Esophagus muscularis mucosa (tissue), 4 donors: ENCODE data around the gene FANCI. TPM values are rescaled to one million over a fixed set of nuclear protein-coding genes. Genes with fewer than 3 reads are reported as not detected.

Source experiments
- DNase-seq: peaks from one replicate; pipeline ENCODE4 v3.0.0-alpha.2; 2017; ENCODE audit errors: extremely low spot score
- H3K27ac ChIP-seq, 4 donors: fragments of 200-600 bp; sonication (generic); replicated peaks in 1 of 4; 1 replicate in 3 of 4; 2 replicates in 1 of 4; pipeline ENCODE4 v1.5.1; 2016 to 2019; ENCODE audit warnings: mild to moderate bottlenecking in 1 of 4
- H3K27me3 ChIP-seq, 4 donors: fragments of 200-600 bp; sonication (generic); one replicate each; pipeline versions ENCODE4 v1.5.1 to v1.6.0; 2016 to 2019
- H3K36me3 ChIP-seq, 4 donors: fragments of 200-600 bp; sonication (generic); one replicate each; pipeline ENCODE4 v1.5.1; 2016 to 2019
- H3K4me1 ChIP-seq, 4 donors: fragments of 200-600 bp; sonication (generic); one replicate each; pipeline ENCODE4 v1.5.1; 2016 to 2019
- H3K4me3 ChIP-seq, 4 donors: fragments of 200-600 bp; sonication (generic); 1 replicate in 2 of 4; 2 replicates in 2 of 4; pipeline ENCODE4 v1.5.1; 2016 to 2019; ENCODE audit warnings: mild to moderate bottlenecking in 4 of 4, moderate library complexity in 1 of 4
- H3K9me3 ChIP-seq, 4 donors: fragments of 200-600 bp; sonication (generic); 1 replicate in 3 of 4; 2 replicates in 1 of 4; pipeline ENCODE4 v1.5.1; 2016 to 2019
- CTCF ChIP-seq, 3 experiments: fragments of 200-600 bp in 2 of 3; fragments of 450-650 bp in 1 of 3; sonication (generic) in 2 of 3; IDR thresholded peaks; one replicate each; pipeline ENCODE4 v1.5.1; 2017 to 2019; ENCODE audit warnings: antibody characterized with exemption in 3 of 3, mild to moderate bottlenecking in 2 of 3, moderate library complexity in 1 of 3
- EP300 ChIP-seq: sonication (generic); formaldehyde crosslinking; IDR thresholded peaks from one replicate; pipeline ENCODE4 v1.6.1; 2017; ENCODE audit warnings: antibody characterized with exemption
- POLR2A ChIP-seq: fragments of 450-650 bp; IDR thresholded peaks from one replicate; pipeline ENCODE4 v1.6.1; 2017; ENCODE audit warnings: antibody characterized with exemption, moderate library complexity, mild to moderate bottlenecking, low read depth
- POLR2AphosphoS5 ChIP-seq, 2 donors: sonication (generic); formaldehyde crosslinking; IDR thresholded peaks; one replicate each; pipeline ENCODE4 v1.6.1; 2017; ENCODE audit warnings: antibody characterized with exemption in 2 of 2
- WGBS: methylation state at CpG from one replicate; pipeline ENCODE4 v1.1.5; 2018; 5-methylcytosine and 5-hydroxymethylcytosine counted together
- intact Hi-C: fragments of 100-400 bp; cut with DNase I; formaldehyde crosslinking; loops from one replicate; pipeline ENCODE4 v1.15.1; 2023
- total RNA-seq, 4 donors: library from RNA; depleted of rRNA; stranded (reverse); fragments of >200 nt; gene quantifications; one replicate each; pipeline versions ENCODE4 v1.1.0 to v1.2.1, GENCODE V29; 2016

FANCI gene
- total RNA-seq, 4 donors from 2014 or later = 3.5 to 10.2 (median 4.0) TPM

GRCh38 chr15:89321521-89322410, 78.0 kb downstream of the FANCI start:
- H3K36me3 ChIP-seq = peaks cover 92 to 100% (median 99%) of the 10 kb centered on the region in 4 donors
- no peaks in the 10 kb centered on the region for H3K9me3 ChIP-seq
- intact Hi-C loops = no loop called here
- no peaks in the 10 kb centered on the region for H3K27me3 ChIP-seq
- H3K4me3 ChIP-seq = no peak overlapping the region
- TF ChIP-seq POLR2A = no peak
- TF ChIP-seq POLR2AphosphoS5 (IDR thresholded peaks at IDR 0.05) = no peak
- no peaks in the 10 kb centered on the region for H3K4me1 ChIP-seq
- no peak for DNase-seq
- 90% methylated on average over 12 of the region's 17 CpGs for WGBS
- H3K27ac ChIP-seq = no peak overlapping the region

DNA sequence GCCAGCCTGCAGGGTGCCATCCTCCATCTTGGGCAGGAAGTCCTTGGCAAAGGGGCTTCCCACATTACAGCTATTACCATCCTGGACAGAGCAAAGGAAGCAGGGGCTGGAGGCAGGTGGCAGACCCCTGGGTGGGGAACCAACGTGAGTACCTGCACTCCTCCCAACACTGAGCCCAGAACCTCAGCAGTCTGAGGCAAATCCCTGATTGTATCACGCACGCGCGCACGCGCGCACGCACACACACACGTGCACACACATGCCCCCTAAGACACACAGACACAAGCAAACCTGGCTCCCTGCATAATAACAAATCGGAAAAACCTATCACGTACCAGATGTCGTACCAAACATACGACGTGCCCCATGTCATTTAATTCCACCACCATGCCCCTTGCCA, 79.0 kb downstream of the FANCI start:
- H3K4me3 ChIP-seq = no peak overlapping the region

GRCh38 chr15:89323825-89324224, 80.0 kb downstream of the FANCI start:
- Histone ChIP-seq H3K4me3 (no peak overlapping the region), H3K36me3 (peaks cover 88 to 100% (median 99%) of the 10 kb centered on the region in 4 donors), H3K27me3 (no peaks in the 10 kb centered on the region), H3K4me1 (peaks cover 0 to 10% (median 4%) of the 10 kb centered on the region in 4 donors), H3K27ac (no peak overlapping the region), H3K9me3 (no peaks in the 10 kb centered on the region)
- no peak for DNase-seq
- 91% methylated on average over 6 of the region's 6 CpGs for WGBS
- intact Hi-C loops = no loop called here
- no peak for TF ChIP-seq CTCF (IDR thresholded peaks at IDR 0.05)
- TF ChIP-seq POLR2AphosphoS5 (IDR thresholded peaks at IDR 0.05) = no peak
- no peak for TF ChIP-seq EP300
- TF ChIP-seq POLR2A = no peak

More for the DNA sequence above, 79.0 kb downstream of the FANCI start:
- peaks cover 89 to 100% (median 99%) of the 10 kb centered on the region in 4 donors for H3K36me3 ChIP-seq
- 89% methylated on average over 15 of the region's 15 CpGs for WGBS
- intact Hi-C loops = no loop called here
- no peaks in the 10 kb centered on the region for H3K9me3 ChIP-seq
- H3K27ac ChIP-seq = no peak overlapping the region
- no peak for DNase-seq
- H3K4me1 ChIP-seq = no peaks in the 10 kb centered on the region
- TF ChIP-seq POLR2AphosphoS5 (IDR thresholded peaks at IDR 0.05) = no peak
- TF ChIP-seq CTCF (IDR thresholded peaks at IDR 0.05) = no peak
- no peak for TF ChIP-seq POLR2A
- no peak for TF ChIP-seq EP300
- no peaks in the 10 kb centered on the region for H3K27me3 ChIP-seq

GRCh38 chr15:89325039-89325803, 81.4 kb downstream of the FANCI start:
- H3K4me1 ChIP-seq = peaks cover 14 to 24% (median 18%) of the 10 kb centered on the region in 4 donors
- no peaks in the 10 kb centered on the region for H3K9me3 ChIP-seq
- H3K4me3 ChIP-seq = no peak overlapping the region
- H3K27me3 ChIP-seq = no peaks in the 10 kb centered on the region
- no peak for TF ChIP-seq CTCF (IDR thresholded peaks at IDR 0.05)
- TF ChIP-seq POLR2AphosphoS5 (IDR thresholded peaks at IDR 0.05) = no peak
- TF ChIP-seq POLR2A = no peak
- TF ChIP-seq EP300 = no peak
- H3K27ac ChIP-seq = no peak overlapping the region
- intact Hi-C loops = no loop called here
- DNase-seq = no peak
- H3K36me3 ChIP-seq = peaks cover 87 to 100% (median 99%) of the 10 kb centered on the region in 4 donors
- no CpG with 5 or more reads among the region's 11 CpGs for WGBS

DNA sequence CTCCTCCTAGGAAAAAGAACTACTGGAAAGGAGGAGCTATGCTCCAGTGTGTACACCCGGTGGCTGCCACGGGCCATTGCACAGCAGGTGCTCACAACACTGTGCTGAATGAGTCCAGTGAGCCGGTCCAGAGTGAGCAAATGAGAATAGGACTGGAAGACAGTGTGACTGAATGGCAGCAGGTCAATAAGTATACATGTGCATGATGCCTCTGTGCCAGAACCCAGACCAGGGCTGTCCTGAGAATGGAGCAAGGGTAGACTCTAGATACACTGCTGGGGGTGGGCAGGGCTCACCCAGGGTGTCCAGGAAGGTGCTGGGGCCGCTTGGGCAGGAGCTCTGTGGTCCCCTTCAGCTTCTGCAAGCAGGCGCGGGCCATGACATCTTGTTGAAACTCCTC, 82.5 kb downstream of the FANCI start:
- Histone ChIP-seq H3K27me3 (no peaks in the 10 kb centered on the region), H3K9me3 (no peaks in the 10 kb centered on the region), H3K36me3 (peaks cover 84 to 100% (median 99%) of the 10 kb centered on the region in 4 donors), H3K4me1 (peaks cover 22 to 35% (median 29%) of the 10 kb centered on the region in 4 donors), H3K27ac (no peak overlapping the region), H3K4me3 (no peak overlapping the region)
- DNase-seq = no peak
- TF ChIP-seq EP300 (no peak), POLR2A (no peak), POLR2AphosphoS5 (IDR thresholded peaks at IDR 0.05) (no peak), CTCF (IDR thresholded peaks at IDR 0.05) (no peak)
- intact Hi-C loops = no loop called here
- 95% methylated on average over 6 of the region's 6 CpGs for WGBS
